GM21825 (cell line): ENCODE results near the gene WDR18.

Source experiments
- ATAC-seq: cut with Tn5 transposase; IDR thresholded peaks from one replicate; pipeline ENCODE4 v1.9.1; 2021; ENCODE audit warnings: mild to moderate bottlenecking, moderate library complexity; ENCODE audit not compliant: unreplicated experiment

Gene WDR18

DNA sequence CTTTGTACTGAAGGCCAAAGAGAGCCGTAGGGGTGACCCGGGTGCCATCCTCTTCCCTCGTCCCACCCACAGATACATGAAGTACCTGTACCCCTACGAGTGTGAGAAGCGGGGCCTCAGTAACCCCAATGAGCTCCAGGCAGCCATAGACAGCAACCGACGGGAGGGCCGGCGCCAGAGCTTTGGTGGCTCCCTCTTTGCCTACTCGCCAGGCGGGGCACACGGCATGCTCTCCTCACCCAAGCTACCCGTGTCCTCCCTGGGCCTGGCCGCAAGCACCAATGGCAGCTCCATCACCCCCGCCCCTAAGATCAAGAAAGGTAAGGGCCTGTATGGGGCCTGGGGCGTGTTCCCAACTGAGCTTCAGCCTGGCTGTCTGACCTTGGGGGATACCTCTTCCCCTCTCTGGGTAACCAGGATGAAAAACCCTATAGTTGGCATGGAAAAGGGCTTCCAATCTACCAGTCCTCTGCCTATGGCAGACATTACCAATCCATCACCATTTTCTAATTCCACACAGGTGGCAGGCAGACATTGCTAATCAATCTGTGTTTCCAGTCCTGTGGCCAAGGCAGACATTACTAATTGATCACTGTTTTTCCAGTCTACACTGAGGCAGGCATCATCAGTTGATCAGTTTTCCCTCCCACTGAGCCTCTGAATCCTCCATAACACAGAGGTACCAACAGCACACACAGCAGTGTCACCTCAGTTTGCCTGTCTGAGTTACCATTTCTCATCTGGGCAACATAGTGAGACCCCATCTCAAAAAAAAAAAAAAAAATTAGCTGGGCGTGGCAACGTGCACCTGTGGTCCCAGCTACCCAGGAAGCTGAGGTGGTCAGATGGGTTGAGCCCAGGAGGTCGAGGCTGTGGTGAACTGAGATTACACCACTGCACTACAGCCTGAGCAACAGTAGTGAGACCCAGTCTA, 19.1 kb upstream of the WDR18 start:
- ATAC-seq = no peak

DNA sequence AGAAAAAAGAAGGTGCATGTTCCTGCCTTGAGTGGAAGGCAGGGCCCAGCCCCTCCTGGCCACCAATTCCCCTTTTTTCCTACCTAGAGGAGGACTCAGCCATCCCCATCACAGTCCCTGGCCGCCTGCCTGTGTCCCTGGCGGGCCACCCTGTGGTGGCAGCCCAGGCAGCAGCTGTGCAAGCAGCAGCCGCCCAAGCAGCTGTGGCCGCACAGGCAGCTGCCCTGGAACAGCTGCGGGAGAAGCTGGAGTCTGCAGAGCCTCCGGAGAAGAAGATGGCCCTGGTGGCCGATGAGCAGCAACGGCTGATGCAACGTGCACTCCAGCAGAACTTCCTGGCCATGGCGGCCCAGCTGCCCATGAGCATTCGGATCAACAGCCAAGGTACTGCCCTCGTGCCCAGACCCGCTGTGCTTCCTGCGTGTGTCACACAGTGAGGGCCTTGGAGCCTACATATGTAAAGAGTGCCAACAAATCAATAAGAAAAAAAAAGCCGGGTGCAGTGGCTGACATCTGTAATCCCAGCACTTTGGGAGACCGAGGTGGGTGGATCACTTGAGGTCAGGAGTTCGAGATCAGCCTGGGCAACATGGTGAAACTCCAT, 17.6 kb upstream of the WDR18 start:
- no peak for ATAC-seq

DNA sequence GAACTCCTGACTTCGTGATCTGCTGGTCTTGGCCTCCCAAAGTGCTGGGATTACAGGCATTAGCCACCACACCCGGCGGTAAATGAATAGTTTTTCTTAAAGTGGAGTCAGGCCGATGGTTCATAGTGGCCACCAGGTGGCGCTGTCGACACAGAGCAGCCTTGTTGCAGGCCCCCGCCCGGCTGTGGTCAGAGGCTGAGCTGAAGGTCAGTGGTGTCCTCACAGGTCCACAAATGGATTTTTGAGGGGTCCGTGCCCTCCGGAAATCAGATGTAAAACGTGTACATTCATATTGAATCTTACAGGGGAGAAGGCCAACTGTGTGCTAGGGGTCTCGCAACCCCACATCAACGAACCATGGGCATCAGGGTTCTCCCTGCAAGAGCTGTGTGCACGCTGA, 13.4 kb upstream of the WDR18 start:
- ATAC-seq = no peak

DNA sequence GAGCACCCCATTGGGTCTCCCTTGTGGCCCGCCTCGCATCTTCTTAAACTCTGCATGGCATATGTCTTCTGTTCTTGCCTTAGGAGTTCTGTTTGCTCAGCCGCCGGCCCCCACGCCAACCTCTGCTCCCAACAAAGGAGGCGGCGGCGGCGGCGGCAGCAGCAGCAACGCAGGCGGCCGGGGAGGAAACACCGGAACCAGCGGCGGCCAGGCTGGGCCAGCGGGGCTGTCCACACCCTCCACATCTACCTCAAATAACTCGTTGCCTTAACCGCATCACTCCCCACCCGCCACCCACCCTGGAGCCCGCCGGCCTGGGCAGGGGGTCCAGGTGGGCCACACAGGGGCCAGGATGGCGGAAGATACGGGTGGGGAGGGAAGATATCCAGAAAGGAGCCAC, 12.3 kb upstream of the WDR18 start:
- ATAC-seq = no peak

DNA sequence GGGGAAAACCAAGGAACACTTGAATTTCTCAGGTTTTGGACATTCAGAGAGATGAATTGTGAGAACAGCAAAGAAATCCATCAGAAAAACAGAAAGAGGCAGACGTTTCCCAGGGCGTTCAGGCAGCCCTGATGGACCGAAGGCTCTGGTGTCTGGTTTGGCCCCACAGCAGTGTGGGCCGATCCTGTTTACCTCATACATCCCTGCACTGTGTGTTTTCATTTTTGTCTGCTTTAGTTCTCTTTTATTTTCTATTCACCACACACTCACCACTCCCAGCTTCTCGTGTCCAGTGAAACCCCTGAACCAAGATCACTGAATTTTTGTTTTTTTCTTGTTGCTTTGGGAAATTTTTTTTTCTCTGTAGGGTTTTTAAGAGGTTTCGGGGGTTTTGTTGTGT, 11.9 kb upstream of the WDR18 start:
- ATAC-seq = no peak

DNA sequence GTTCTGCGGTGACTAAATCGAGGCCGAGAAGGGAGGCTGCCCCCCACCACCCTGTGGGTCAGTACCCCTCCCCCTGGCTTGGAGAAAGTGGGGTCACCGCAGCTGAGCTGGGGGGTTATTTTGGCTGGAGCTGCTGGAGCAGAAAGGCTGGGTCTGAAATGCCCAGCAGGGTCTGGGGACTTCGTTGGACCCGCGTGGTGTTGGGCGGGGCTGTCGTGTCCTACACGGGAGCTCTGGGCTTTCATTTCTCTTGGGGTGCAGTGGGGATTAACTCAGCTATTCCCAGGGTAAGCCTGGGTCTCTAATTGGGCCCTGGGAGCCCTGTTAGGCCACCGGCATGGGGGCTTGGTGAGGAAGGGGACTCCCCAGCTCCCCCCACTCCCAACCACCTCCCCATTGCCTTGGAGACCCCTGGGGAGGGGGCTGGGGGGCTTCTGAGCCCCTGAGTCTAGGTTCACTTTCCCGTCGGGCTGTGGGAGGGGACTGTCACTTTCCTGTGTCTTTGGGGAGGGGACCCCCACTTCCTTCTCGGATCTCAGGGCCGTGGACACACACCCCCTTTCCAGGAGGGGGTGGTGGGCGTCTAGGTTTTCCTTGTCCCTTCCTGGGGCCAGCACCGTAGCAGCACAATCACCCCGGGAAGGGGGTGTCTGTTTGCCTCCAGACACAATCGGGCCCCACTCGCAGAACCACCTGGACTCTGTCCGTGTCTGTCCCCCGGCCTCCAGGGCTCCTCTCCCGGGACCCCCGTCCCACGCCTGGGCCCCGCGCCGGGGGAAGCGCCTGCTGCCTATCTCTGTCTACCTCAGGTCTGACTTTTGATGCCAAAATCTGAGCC, 10.2 kb upstream of the WDR18 start:
- no peak for ATAC-seq

DNA sequence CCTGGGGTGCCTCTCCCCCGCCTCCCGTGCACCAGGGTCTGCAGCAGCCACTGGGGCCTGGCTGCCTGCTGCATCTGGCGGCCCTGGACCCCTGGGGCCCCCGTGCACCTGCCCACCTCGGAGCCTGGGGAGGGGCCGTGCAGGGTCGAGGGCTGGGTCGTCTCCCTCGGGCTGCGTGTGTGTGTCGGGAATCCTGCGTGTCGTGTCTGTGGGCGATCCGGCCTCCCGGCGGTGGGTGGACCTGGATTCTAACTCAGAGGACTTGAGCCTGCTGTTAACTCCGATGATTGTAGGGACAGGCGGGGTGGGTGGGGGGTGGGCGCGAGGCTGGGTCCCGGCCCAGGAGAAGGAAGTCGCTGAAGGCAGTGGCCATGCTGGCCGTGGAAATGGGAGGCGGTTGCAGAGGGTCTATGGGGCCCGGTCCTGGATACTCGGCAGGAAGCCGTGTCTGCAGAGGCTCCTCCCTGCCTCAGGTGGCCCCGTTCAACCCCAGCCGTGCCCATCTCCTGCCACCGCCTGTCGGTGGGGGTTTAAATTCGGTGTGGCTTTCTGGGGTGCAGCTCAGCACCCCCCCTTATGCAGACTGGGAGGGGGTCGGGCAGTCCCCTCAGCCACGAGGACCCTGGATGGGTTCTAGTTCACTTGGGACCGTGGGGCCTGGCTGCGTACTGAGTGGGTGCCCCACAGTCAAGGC, 9.4 kb upstream of the WDR18 start:
- no peak for ATAC-seq

DNA sequence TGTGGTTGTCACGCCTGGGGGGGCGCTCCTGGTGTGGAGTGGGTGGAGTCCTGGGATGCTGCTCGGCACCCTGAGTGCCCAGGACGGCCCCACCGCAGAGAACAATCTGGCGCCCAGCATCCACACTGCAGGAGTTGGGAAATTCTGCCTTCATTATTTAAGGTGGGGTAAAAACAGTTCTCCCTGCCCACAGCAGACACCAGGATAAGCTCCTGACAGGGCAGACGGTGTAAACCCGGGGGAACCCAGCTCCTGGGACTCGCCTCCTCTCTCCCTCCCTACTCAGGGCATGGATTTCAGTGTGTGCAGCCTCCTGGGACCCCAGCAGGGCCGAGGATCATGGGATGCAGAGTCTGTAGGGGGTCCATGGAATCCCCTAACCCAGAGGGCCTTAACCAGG, 7.7 kb upstream of the WDR18 start:
- ATAC-seq = no peak

DNA sequence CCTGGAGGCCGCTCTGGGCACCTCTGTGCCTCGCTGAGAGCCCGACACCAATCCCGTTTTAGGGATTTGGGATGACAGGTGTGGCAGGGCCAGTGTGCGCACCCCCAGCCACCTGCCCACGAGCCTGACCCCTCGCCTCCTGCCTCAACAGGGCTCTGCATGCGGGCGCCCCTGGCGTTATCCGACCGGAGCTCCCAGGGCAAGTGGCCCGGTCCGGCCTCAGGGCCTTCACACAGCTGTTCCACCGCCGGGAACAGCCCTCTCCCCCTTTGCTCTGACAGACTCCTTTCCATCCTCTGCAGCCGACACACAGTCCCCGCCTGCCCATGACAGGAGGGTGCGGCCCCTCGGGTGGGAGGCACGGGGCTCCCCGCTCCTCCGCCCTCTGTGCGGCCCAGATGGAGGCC, 7.1 kb upstream of the WDR18 start:
- no peak for ATAC-seq

DNA sequence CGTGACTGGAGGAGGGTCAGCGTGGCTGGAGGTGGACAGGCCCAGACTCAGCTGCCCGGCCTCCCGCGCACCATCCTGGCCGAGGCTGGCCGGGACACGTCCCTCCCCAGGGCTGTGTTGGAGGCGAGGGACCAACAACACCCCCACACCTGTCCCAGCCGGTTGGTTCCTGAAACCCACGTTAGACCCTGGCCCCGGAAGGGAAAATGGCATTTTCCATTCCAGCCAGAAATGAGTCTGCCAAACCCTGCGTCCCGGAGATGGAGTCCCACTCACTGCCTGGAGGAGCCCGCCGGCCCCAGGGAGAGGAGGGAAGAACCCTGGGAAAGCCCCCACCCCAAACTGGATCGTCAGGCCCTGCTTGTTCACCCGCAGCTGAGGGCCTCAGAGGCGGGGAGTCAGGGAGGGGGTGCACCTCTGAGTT, 4.8 kb upstream of the WDR18 start:
- no peak for ATAC-seq

DNA sequence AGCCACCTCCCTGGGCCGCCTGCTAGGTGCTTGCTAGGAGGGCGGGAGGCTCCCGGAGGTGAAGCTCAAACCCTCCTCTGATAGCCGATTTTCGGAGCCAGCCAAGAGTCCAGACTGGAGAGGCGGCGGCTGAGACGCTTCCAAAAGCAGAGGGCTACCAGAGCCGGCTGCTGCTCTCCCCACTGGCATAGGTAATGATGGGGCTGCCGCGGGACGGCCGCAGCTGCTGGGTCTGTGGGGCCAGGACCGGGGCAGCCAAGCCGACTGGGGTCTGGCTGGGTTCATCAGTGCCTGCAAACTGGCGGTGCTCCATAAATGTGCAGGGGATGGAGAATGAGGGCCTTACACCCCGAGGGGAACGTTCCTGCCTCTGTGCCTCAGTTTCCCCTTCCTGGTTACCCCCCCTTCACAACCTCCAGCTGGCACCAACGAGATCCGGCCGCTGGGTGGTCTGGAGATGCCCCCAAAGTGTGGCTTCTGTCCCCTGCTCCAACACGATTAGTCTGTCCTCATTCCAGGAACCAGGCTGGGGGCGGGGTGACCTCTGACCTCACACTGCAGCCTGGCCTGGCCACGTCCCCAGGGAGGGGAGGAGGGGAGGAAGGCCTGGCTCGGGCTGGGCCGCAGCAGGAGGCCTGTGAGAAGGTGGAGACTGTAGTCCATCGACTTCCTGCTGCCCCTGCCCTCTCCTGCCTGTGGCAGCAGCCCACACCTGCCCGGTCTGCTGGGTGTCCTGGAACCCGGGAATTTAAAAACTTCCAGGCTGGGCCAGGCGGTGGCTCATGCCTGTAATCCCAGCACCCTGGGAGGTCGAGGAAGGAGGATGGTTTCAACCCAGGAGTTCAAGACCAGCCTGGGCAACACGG, 3.8 kb upstream of the WDR18 start:
- ATAC-seq = no peak

DNA sequence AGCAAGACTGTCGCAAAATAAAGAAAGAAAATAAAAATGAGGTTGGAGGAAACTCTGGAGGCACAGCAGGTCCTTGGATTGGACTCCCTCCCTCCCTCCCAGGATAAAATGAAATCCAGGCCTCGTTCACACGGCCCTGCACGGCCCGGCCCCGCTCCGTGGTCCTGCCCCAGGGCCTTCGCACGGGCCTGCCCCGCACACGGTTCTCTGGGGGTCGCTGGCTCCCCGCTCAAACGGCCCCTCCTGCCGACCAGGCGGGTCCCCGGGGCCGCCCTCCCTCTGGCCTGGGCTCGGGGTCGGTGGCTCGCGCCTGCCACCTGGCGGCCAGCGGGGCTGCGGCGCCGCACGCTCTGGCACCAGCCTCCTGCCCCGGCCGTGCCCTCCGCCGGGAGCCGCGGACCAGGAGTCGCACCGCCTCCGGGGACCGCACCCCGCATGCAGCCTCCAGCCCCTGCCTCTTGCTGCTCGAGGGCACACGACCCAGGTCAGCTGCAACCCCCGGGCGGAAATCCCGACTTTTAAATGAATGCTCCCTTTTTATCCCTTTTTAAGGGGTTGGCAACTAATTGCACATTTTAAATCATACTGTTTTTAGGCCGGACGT, 1.5 kb upstream of the WDR18 start:
- ATAC-seq = peak; percentile 49

DNA sequence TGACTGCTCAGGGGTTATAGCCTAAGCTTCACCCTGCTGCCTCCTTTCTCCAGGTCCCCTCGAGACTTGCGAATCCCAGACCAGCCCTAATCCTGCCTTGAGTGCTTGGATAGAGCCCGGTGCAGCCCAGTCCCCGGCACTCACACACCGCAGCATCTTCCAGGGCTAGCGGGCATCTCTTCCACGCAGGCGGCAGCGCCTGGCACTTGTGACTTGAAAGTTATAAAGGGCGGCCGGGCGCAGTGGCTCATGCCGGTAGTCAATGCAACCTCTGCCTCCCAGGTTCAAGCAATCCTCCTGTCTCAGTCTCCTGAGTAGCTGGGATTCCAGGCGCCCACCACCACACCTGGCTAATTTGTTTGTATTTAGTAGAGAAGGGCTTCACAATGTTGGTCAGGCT, 1.9 kb downstream of the WDR18 start:
- ATAC-seq = no peak

DNA sequence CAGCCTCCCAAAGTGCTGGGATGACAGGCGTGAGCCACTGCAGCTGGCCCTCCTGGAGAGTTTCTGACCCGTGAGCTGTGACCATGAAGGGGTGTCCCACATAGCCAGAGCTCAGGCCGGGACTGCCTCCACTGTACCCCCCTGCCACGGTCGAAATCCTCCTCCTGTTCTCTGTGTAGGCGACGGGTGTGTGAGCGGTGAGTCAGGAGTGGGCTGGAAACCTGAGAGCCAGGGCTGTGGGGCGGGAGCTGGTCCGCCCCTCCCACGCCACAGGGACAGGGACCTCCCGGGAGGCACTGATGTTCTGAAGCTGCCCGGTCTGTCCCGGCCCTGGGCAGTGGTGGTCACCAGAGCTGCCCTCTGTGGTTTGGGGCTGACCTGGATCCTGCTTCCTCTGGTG, 3.9 kb downstream of the WDR18 start:
- ATAC-seq = no peak

DNA sequence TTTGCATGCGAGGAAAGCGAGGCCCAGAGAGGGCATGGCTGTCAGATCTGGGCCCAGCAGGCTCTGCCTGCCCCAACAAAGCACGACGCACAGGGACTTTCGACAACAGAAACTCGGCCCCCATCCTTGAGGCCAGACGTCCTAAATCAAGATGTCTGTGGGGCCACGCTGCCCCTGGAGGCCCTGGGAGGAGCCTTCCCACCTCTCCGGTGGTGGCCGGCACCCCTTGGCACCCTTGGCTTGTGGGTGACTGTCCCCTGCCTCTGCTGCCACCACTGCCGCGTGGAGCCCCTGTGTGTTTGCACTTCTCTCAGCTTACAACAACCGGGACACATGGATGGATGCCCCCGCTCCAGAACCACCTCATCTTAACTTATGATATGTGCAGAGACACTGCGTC, 4.4 kb downstream of the WDR18 start:
- no peak for ATAC-seq

DNA sequence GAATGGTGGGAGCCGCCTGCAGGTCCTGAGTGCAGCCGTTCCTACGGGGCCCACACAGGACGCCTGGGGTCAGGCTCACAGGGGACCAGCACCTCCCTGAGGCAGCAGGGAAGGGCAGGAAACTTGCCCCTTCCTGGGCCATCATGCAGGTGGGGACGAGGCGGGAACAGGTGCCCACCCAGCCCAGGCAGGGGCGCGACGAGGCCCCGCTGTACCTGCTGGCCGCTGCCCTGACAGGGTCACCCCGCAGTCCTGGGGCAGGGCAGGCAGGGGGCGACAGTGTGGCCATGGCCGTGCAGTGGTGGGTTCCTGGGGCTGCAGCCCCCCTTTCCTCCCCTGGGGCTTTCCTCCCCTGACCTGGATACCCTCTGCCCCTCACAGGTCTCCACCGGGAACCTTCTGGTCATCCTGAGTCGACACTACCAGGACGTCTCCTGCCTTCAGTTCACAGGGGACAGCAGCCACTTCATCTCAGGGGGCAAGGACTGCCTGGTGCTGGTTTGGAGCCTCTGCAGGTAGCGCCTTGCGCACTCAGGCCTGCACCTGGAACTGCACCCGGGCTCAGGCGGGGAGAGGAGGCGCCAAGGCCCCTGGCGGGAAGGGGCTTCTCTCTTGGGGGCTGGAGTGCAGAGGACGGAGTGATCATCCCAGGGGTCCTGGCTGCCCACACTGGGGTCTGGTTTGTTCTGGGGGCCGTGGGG, 5.4 kb downstream of the WDR18 start:
- ATAC-seq = no peak

DNA sequence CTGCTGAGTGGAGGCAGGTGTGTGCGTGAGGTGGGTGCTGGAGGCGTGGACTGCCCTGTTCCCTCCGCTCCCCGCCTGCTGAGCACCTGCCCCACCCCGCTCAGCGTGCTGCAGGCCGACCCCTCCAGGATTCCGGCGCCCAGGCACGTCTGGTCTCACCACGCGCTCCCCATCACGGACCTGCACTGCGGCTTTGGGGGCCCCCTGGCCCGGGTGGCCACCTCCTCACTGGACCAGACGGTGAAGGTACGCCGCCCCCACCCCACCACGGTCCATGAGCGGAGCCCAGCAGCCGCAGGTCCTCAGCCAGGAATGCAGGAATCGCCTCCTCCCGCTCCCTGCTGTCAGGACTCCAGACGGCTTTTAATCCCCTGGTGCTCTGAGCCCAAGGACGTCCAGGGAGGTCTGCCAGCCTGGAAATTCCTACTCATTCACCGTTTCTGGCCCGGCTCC, 6.0 kb downstream of the WDR18 start:
- ATAC-seq = no peak

DNA sequence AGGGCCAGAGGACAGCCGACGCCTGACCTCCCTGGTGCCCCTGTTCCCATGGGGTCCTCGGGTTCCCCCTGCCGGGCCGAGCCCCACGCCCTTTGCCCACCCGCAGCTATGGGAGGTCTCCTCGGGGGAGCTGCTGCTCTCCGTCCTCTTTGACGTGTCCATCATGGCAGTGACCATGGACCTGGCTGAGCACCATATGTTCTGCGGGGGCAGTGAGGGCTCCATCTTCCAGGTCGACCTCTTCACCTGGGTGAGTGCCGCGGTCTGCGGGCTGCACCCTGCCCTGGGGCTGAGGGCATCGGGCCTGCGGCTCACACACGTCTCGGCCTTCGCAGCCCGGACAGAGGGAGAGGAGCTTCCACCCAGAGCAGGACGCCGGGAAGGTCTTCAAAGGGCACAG, 6.6 kb downstream of the WDR18 start:
- ATAC-seq = no peak
